Right ventricle myocardium inferior (tissue), 1 donor: ENCODE measurements around the gene CACFD1. TPM values are rescaled to one million over a fixed set of nuclear protein-coding genes. Genes with fewer than 3 reads are reported as not detected.
"Not testable (repeated sequence)": the region's sequence is repeated elsewhere in the genome, so short reads cannot be mapped to it uniquely, and the experiment has no call there.

Experiments
- ATAC-seq: fragments of 200-7000 bp; cut with Tn5 transposase; one replicate; pipeline ENCODE4 v1.9.1; 2020; ENCODE audit warnings: mild to moderate bottlenecking, moderate library complexity
- DNase-seq: peaks from one replicate; pipeline ENCODE4 v3.0.0; 2021; ENCODE audit errors: missing footprints
- intact Hi-C: fragments of 100-400 bp; cut with DNase I; formaldehyde crosslinking; loops from one replicate; pipeline ENCODE4 v1.11.0; 2022
- total RNA-seq: library from RNA; stranded (reverse); fragmentation: NEBNext Ultra II Directional; extraction: Animal tissue kit (Norgen Biotek cat#: 25700); gene quantifications from one replicate; pipeline ENCODE4 v1.2.1, GENCODE V29; 2021
- donor health status: DM: no; HTN: yes; CAD: no; lungs with severe emphysema.

The CACFD1 gene
- total RNA-seq, 1 donor from 2014 or later = 13.9 TPM

DNA sequence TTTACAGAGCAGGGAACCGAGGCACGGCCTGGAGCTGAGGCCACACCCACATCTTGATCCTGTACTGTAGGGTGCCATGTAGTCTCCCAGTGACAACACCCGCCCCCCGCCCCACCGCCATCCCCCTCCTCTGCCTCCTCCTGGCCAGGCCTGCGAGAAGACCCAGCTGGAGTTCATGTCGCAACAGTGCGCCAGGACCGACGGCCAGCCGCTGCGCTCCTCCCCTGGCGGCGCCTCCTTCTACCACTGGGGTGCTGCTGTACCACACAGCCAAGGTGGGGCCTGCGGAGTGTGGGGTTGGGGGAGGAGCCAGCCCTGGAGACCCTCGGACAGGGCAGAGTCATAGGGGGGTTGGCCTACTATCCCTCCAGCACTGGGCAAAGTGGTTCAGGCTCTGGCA is 23.1 kb upstream of the CACFD1 start:
- intact Hi-C loops = no loop called here
- ATAC-seq = no peak
- DNase-seq = no peak

DNA sequence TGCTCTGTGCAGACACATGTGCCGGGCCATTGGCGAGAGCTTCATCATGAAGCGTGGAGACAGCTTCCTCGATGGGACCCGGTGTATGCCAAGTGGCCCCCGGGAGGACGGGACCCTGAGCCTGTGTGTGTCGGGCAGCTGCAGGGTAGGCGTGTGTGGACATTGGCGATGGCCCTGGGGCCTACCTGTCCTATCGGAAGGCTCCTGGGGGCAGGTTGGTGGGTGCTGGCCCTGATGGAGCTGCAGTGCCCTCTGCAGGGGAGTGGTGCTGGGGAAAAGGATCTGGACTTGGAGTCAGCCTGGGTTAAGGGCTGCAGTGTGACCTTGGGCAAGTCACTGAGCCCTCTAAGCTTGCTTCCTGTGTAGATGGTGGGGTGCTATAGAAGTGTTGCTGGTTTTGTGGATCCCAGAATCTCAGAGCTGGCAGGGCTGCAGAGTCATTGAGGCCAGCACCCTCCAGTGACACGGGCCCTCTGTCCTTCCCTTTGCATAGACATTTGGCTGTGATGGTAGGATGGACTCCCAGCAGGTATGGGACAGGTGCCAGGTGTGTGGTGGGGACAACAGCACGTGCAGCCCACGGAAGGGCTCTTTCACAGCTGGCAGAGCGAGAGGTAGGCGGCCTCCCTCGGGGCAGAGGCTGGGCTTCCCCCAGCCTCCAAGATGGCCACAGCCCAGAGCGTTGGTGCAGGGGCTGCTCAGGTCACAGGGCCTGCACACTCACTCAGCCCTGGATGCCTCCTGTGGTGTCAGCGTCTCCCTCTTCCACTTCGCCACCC is 21.8 kb upstream of the CACFD1 start:
- DNase-seq (no peak), ATAC-seq (no peak)
- intact Hi-C loops = no loop called here

DNA sequence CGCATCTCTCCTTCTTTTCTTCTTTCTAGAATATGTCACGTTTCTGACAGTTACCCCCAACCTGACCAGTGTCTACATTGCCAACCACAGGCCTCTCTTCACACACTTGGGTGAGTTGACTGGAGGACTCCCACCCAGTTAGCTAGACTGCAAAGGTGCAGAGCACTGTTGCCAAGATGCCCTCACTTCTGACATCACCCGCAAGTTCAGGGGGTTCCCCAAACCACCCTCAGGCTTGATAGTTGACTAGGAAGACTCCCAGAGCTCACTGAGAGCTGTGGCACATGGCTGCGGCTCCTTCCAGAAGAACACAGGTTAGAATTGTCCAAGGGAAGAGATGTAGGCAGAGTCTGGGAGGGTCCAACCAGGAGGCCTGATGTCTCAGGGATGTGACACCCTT is 20.4 kb upstream of the CACFD1 start:
- no peak for ATAC-seq
- intact Hi-C loops = no loop called here
- DNase-seq = no peak

DNA sequence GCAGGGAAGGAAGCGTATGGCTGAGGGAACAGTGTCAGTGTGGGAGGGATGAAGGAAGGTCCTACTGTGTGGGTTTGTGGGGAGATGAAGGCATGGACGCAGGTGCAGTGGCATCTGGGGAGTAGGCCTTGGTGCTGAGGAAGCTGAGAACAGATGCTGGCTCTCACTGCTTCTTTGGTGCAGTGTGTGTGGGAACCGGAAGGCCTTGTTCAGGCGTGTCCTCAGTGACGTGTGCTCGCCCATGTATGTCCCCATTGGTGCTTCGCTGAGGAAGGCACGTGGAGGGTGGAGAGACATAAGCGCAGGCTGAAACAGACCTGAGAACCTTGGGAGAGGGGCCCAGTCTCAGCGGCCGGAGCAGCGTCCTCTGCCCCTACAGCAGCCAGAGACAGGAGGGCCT is 18.9 kb upstream of the CACFD1 start:
- no peak for DNase-seq
- intact Hi-C loops = no loop called here
- ATAC-seq = no peak

- DNase-seq = no peak
- no peak for ATAC-seq
- intact Hi-C loops = no loop called here
Observed at GRCh38 chr9:133441571-133441970, 18.2 kb upstream of the CACFD1 start.

DNA sequence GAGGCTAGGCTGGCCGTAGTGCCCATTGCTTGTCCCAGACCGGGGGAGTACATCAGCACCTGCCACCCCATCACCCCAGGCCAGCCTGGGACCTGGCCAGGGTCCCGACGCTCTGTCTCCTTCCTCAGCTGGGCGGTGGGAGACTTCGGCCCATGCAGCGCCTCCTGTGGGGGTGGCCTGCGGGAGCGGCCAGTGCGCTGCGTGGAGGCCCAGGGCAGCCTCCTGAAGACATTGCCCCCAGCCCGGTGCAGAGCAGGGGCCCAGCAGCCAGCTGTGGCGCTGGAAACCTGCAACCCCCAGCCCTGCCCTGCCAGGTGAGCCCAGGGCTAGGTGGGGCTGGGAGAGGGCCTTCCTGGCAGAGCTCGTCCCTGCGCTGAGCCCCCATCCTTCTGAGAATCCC is 16.5 kb upstream of the CACFD1 start:
- ATAC-seq (no peak), DNase-seq (no peak)
- intact Hi-C loops = no loop called here

DNA sequence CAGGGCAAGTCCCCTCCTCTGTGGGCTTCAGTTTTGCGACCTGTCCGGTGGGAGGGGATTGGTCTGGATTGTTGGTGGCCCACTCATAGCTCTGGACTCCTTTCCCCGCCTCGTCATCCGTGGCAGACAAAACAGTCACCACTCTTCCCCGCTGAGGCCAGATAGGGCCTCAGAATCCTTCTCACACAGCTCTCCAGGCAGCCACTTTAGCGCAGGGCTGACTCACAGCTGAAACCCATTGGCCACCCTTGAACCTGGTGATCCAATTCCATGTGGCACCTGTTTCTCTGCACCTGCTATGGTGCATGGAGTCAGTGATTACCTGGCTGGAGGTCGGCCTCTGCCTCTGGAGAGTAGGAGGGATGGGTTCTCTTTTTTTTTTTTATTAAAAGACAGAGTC is 15.8 kb upstream of the CACFD1 start:
- no peak for DNase-seq
- intact Hi-C loops = no loop called here
- no peak for ATAC-seq

GRCh38 chr9:133445293-133445969 is 14.3 kb upstream of the CACFD1 start:
- no peak for ATAC-seq
- intact Hi-C loops = no loop called here
- no peak for DNase-seq

- no peak for ATAC-seq
- no peak for DNase-seq
- intact Hi-C loops = no loop called here
Observed at GRCh38 chr9:133448487-133448972, 11.2 kb upstream of the CACFD1 start.

GRCh38 chr9:133449760-133450159 is 10.0 kb upstream of the CACFD1 start:
- intact Hi-C loops = no loop called here
- DNase-seq = no peak
- no peak for ATAC-seq

DNA sequence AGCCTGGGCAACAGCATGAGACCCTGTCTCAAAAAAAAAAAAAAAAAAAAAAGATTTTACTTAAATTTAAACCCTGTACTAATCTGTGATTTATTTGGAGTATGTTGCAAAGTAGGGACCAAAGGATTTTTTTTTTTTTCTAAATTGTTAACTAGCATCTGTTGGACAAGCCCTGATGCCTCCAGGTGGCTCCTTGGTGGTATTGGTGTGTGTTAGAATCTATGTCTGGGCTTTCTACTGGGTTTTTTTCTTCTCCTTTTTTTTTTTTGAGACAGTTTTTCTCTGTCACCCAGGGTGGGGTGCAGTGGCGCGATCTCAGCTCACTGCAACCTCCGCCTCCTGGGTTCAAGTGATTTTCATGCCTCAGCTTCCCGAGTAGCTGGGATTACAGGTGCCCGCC is 7.9 kb upstream of the CACFD1 start:
- DNase-seq, ATAC-seq, intact Hi-C loops: not testable (repeated sequence)

DNA sequence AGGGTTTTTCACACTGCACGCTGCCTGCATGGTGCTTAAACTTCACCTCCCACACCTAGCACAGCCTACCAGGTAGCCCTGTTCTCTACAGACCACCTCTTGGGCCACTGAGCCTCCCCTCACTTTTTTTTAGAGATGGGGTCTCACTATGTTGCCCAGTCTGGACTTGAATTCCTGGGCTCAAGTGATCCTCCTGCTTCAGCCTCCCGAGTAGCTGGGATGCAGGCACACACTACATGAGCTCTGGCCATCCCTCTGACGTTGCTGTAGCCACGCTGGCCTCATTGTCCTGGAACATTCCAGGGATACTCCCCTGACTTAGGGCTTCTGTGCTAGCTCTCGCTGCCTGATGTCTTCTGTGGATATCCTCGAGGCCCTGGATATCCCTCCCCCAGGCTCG is 7.2 kb upstream of the CACFD1 start:
- DNase-seq (no peak), ATAC-seq (no peak)
- intact Hi-C loops = no loop called here

DNA sequence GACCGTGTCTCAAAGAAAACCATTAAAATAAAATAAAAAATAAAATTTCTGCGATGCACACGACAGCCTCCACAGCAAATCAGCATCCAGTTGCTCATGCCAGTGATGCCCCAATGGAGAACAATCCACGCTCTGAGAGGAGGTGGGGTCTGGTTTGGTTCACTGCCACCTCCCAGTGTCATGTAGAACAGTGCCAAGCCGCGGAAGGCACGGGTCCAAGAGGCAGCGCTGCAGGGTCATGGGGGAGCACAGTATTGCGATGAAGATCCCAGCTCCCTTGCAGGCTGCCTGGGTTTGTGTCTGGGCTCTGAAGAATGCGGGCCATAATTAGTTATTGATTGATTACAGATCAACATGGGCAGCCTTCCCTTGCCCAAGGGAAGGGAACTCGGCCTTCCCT is 6.1 kb upstream of the CACFD1 start:
- DNase-seq (no peak), ATAC-seq (no peak)
- intact Hi-C loops = no loop called here

DNA sequence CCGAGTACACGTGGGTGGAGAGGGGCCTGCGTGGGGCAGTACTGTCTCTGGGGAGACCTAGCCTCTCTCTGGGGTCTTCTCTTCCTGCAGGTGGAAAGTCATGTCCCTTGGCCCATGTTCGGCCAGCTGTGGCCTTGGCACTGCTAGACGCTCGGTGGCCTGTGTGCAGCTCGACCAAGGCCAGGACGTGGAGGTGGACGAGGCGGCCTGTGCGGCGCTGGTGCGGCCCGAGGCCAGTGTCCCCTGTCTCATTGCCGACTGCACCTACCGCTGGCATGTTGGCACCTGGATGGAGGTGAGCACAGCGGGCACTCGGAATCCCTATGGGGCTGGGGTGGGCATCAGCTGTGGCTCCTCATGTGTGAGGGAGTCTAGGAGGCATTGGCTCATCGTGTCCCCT is 5.5 kb upstream of the CACFD1 start:
- ATAC-seq (no peak), DNase-seq (no peak)
- intact Hi-C loops = no loop called here

DNA sequence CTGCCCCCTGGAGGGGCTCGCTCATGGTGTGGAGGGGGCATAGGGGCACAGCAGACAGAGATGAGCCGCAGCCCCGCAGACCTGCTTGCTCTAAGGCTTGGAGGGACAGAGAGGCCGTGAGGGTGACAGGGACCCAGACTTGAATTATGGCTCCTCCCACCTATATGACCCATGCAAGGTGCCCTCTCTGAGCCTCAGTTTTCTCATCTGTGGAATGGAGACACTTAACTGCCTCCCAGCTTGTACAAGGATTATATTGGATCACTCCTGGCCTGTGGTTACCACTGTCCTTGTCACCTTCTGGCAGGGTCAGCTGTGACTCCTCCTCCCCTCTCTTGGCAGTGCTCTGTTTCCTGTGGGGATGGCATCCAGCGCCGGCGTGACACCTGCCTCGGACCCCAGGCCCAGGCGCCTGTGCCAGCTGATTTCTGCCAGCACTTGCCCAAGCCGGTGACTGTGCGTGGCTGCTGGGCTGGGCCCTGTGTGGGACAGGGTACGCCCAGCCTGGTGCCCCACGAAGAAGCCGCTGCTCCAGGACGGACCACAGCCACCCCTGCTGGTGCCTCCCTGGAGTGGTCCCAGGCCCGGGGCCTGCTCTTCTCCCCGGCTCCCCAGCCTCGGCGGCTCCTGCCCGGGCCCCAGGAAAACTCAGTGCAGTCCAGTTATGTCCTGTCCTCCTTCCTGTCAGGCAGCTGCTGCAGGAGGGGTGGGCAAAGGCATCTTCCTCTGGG is 4.7 kb upstream of the CACFD1 start:
- no peak for DNase-seq
- ATAC-seq = no peak
- intact Hi-C loops = no loop called here

DNA sequence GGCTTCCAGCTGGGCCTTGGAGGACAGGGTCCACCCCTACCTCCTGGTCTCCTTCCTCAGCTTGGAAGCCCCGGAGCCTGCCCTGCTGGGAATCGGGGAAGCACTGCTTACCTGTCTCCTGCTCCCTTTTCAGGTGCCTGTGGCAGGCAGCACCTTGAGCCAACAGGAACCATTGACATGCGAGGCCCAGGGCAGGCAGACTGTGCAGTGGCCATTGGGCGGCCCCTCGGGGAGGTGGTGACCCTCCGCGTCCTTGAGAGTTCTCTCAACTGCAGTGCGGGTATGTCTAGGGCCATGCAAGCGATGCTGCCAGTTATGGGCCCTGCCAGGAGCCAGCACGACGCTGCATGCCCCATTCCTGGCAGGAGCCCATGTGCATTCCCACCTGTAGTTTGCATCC is 3.8 kb upstream of the CACFD1 start:
- no peak for DNase-seq
- ATAC-seq = no peak
- intact Hi-C loops = no loop called here

DNA sequence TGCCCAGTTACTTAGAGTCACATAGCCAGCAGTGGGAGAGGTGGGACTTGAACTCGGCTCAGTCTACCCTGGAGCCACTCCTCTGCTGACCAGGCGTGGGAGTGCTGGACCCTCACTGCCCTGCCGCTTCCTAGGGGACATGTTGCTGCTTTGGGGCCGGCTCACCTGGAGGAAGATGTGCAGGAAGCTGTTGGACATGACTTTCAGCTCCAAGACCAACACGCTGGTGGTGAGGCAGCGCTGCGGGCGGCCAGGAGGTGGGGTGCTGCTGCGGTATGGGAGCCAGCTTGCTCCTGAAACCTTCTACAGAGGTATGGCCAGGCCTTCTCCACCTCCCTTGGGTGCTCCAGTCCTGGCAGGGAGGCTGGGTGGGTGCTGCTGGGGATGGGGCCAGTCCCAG is 3.4 kb upstream of the CACFD1 start:
- no peak for DNase-seq
- ATAC-seq = no peak
- intact Hi-C loops = no loop called here

GRCh38 chr9:133457233-133457632 is 2.5 kb upstream of the CACFD1 start:
- DNase-seq = no peak
- ATAC-seq = no peak
- intact Hi-C loops = no loop called here

- intact Hi-C loops = no loop called here
- ATAC-seq = no peak
- DNase-seq = no peak
Observed at GRCh38 chr9:133457748-133458147, 2.0 kb upstream of the CACFD1 start.
